Measurements from ENCODE around the gene FTH1.

The FTH1 gene

GRCh38 chr11:61919705-61920631, 47.5 kb downstream of the FTH1 start:
- in situ Hi-C loops (cut with HindIII; ENCODE audit: low sequenced_read_pairs): loop anchor here (10.0 to 25.0 kb wide), 2 partner anchors 142 to 185 kb away; no protein-coding TSS in a partner anchor

GRCh38 chr11:61918938-61919704, 48.3 kb downstream of the FTH1 start:
- in situ Hi-C loops (cut with HindIII; ENCODE audit: low sequenced_read_pairs): loop anchor here (25.0 kb wide), 1 partner anchor 143 kb away; no protein-coding TSS in a partner anchor

GRCh38 chr11:61918251-61918937, 49.0 kb downstream of the FTH1 start:
- in situ Hi-C loops (cut with HindIII; ENCODE audit: low sequenced_read_pairs): loop anchor here (25.0 kb wide), 1 partner anchor 144 kb away; no protein-coding TSS in a partner anchor

- in situ Hi-C loops (cut with HindIII; ENCODE audit: low sequenced_read_pairs): loop anchor here (25.0 kb wide), 1 partner anchor 145 kb away; no protein-coding TSS in a partner anchor
Measured at GRCh38 chr11:61917334-61918109, 49.9 kb downstream of the FTH1 start, which contains the start of gene RAB3IL1. Gene RAB3IL1 (minus strand): TSS chr11:61917566. CDS start chr11:61917367, 199 bp downstream.

GRCh38 chr11:61916737-61917333, 50.6 kb downstream of the FTH1 start:
- in situ Hi-C loops (cut with HindIII; ENCODE audit: low sequenced_read_pairs): loop anchor here (25.0 kb wide), 1 partner anchor 145 kb away; no protein-coding TSS in a partner anchor

GRCh38 chr11:61914471-61915171, 52.8 kb downstream of the FTH1 start:
- in situ Hi-C loops (cut with HindIII; ENCODE audit: low sequenced_read_pairs): loop anchor here (25.0 kb wide), 1 partner anchor 148 kb away; no protein-coding TSS in a partner anchor
